ENCODE measurements around the gene ACER3.
A peak's percentile ranks its signal among the peaks of the same experiment; 100 is the strongest.
"Not testable (repeated sequence)": the region's sequence is repeated elsewhere in the genome, so short reads cannot be mapped to it uniquely, and the experiment has no call there.

ACER3 gene

GRCh38 chr11:76837696-76838677 lies 22.7 kb upstream of the ACER3 start:
- DNase-seq, result no peak

- DNase-seq, result no peak
Observed at GRCh38 chr11:76838678-76839068, 22.0 kb upstream of the ACER3 start.

- no peak for DNase-seq
Observed at GRCh38 chr11:76839311-76839710, 21.4 kb upstream of the ACER3 start.

- no peak for DNase-seq
Observed at GRCh38 chr11:76841923-76842452, 18.7 kb upstream of the ACER3 start.

GRCh38 chr11:76843907-76844306 lies 16.8 kb upstream of the ACER3 start:
- DNase-seq, result no peak

- DNase-seq, result no peak
Observed at GRCh38 chr11:76844511-76844910, 16.2 kb upstream of the ACER3 start.

- DNase-seq, result no peak
Observed at GRCh38 chr11:76845069-76845468, 15.6 kb upstream of the ACER3 start.

- no peak for DNase-seq
Observed at GRCh38 chr11:76846441-76846840, 14.3 kb upstream of the ACER3 start.

GRCh38 chr11:76849376-76849775 lies 11.3 kb upstream of the ACER3 start:
- no peak for DNase-seq

- no peak for DNase-seq
Observed at GRCh38 chr11:76850130-76850529, 10.6 kb upstream of the ACER3 start.

- no peak for DNase-seq
Observed at GRCh38 chr11:76850815-76851214, 9.9 kb upstream of the ACER3 start.

GRCh38 chr11:76854709-76855108 lies 6.0 kb upstream of the ACER3 start:
- DNase-seq, result no peak

- DNase-seq, result not testable (repeated sequence)
Observed at GRCh38 chr11:76855670-76856069, 5.0 kb upstream of the ACER3 start.

GRCh38 chr11:76856106-76856505 lies 4.6 kb upstream of the ACER3 start:
- no peak for DNase-seq

- no peak for DNase-seq
Observed at GRCh38 chr11:76856571-76856970, 4.1 kb upstream of the ACER3 start.

GRCh38 chr11:76857781-76858410 lies 2.8 kb upstream of the ACER3 start:
- no peak for DNase-seq

GRCh38 chr11:76859708-76860227 lies 950 bp upstream of the ACER3 start:
- DNase-seq, result no peak

GRCh38 chr11:76861490-76861953 lies 804 bp downstream of the ACER3 start:
- DNase-seq, result no peak

- not testable (repeated sequence) for DNase-seq
Observed at GRCh38 chr11:76862794-76863193, 2.1 kb downstream of the ACER3 start.

GRCh38 chr11:76863196-76863777 lies 2.6 kb downstream of the ACER3 start:
- DNase-seq, result peak; percentile 43

GRCh38 chr11:76872959-76873827 lies 12.5 kb downstream of the ACER3 start:
- DNase-seq, result no peak

- no peak for DNase-seq
Observed at GRCh38 chr11:76878014-76878413, 17.3 kb downstream of the ACER3 start.

Data from CD4-positive, alpha-beta T cell treated with Interleukin-15 for 1 hour (primary cell).